GM19240 (cell line): ENCODE measurements around the gene CLUH.
"Not testable (repeated sequence)": the region's sequence is repeated elsewhere in the genome, so short reads cannot be mapped to it uniquely, and the experiment has no call there.

ENCODE experiments used
- DNase-seq: peaks from one replicate; pipeline ENCODE4 v3.0.0; 2011; ENCODE audit warnings: low spot score; ENCODE audit not compliant: insufficient read length

The CLUH gene

GRCh38 chr17:2688351-2689342, 22.9 kb downstream of the CLUH start:
- peak; percentile 1 for DNase-seq

GRCh38 chr17:2687074-2687418, 24.5 kb downstream of the CLUH start:
- DNase-seq: no peak

GRCh38 chr17:2685696-2686095, 25.9 kb downstream of the CLUH start:
- DNase-seq: no peak

GRCh38 chr17:2684549-2684948, 27.0 kb downstream of the CLUH start:
- no peak for DNase-seq

GRCh38 chr17:2683912-2684311, 27.7 kb downstream of the CLUH start:
- DNase-seq: no peak

GRCh38 chr17:2682176-2682938, 29.2 kb downstream of the CLUH start:
- DNase-seq: no peak

GRCh38 chr17:2681650-2682049, 29.9 kb downstream of the CLUH start:
- DNase-seq: no peak

- no peak for DNase-seq
Observed at GRCh38 chr17:2680961-2681360, 30.6 kb downstream of the CLUH start.

GRCh38 chr17:2679247-2679646, 32.3 kb downstream of the CLUH start:
- DNase-seq: not testable (repeated sequence)

GRCh38 chr17:2672026-2672425, 39.5 kb downstream of the CLUH start:
- no peak for DNase-seq

GRCh38 chr17:2660410-2660809, 51.2 kb downstream of the CLUH start:
- DNase-seq: not testable (repeated sequence)

GRCh38 chr17:2659337-2659736, 52.2 kb downstream of the CLUH start:
- not testable (repeated sequence) for DNase-seq

GRCh38 chr17:2656283-2656682, 55.3 kb downstream of the CLUH start:
- no peak for DNase-seq

- no peak for DNase-seq
Observed at GRCh38 chr17:2655546-2655945, 56.0 kb downstream of the CLUH start.

- not testable (repeated sequence) for DNase-seq
Observed at GRCh38 chr17:2652911-2653310, 58.7 kb downstream of the CLUH start.

GRCh38 chr17:2649191-2649590, 62.4 kb downstream of the CLUH start:
- DNase-seq: no peak

GRCh38 chr17:2647957-2648356, 63.6 kb downstream of the CLUH start:
- no peak for DNase-seq

GRCh38 chr17:2644971-2645370, 66.6 kb downstream of the CLUH start:
- DNase-seq: no peak
